GM23338 (cell line): ENCODE measurements around the gene NKX3-2. TPM values are rescaled to one million over a fixed set of nuclear protein-coding genes. Genes with fewer than 3 reads are reported as not detected.

Source experiments
- ATAC-seq: fragments of 200-7000 bp; cut with Tn5 transposase; 3 replicates; pipeline ENCODE4 v1.9.1; 2020
- DNase-seq: peaks from one replicate; pipeline ENCODE4 v3.0.0-alpha.2; 2015; ENCODE audit warnings: low spot score
- H2AFZ ChIP-seq: fragments of 200-600 bp; sonication (generic); 2 replicates; pipeline ENCODE4 v1.8.0; 2016; ENCODE audit warnings: antibody characterized with exemption, mild to moderate bottlenecking, moderate library complexity
- H3F3A ChIP-seq: fragments of 200-600 bp; sonication (generic); replicated peaks from 2 replicates; pipeline ENCODE4 v1.8.0; 2017; ENCODE audit warnings: antibody characterized with exemption, mixed run types, low read depth
- H3K27ac ChIP-seq: fragments of 200-600 bp; sonication (generic); 2 replicates; pipeline ENCODE4 v1.6.1; 2016; ENCODE audit warnings: low read depth
- H3K27me3 ChIP-seq: fragments of 200-600 bp; sonication (generic); 2 replicates; pipeline ENCODE4 v1.8.0; 2016; ENCODE audit warnings: mild to moderate bottlenecking, mixed run types, moderate library complexity; ENCODE audit not compliant: insufficient read depth
- H3K36me3 ChIP-seq: fragments of 200-600 bp; sonication (generic); 2 replicates; pipeline ENCODE4 v1.8.0; 2016; ENCODE audit warnings: mild to moderate bottlenecking; ENCODE audit not compliant: insufficient read depth
- H3K4me1 ChIP-seq: fragments of 200-600 bp; sonication (generic); 2 replicates; pipeline ENCODE4 v1.8.0; 2016; ENCODE audit warnings: mild to moderate bottlenecking, moderate library complexity; ENCODE audit not compliant: insufficient read depth
- H3K4me2 ChIP-seq: fragments of 200-600 bp; sonication (generic); 2 replicates; pipeline ENCODE4 v1.7.1; 2017; ENCODE audit warnings: mixed run types
- H3K4me3 ChIP-seq: fragments of 200-600 bp; sonication (generic); 2 replicates; pipeline ENCODE4 v1.6.1; 2016; ENCODE audit warnings: mixed run types
- H3K79me2 ChIP-seq: fragments of 200-600 bp; sonication (generic); replicated peaks from 2 replicates; pipeline ENCODE4 v1.8.0; 2017; ENCODE audit warnings: mild to moderate bottlenecking; ENCODE audit not compliant: insufficient read depth
- H3K9me2 ChIP-seq: fragments of 200-600 bp; sonication (generic); 2 replicates; pipeline ENCODE4 v1.8.0; 2017; ENCODE audit not compliant: insufficient read depth
- H4K20me1 ChIP-seq: fragments of 200-600 bp; sonication (generic); replicated peaks from 2 replicates; pipeline ENCODE4 v1.8.0; 2017; ENCODE audit warnings: mild to moderate bottlenecking; ENCODE audit not compliant: insufficient read depth
- H3K27ac Mint-ChIP-seq: 2 replicates; pipeline ENCODE4 v1.8.0; 2020; ENCODE audit warnings: inconsistent platforms, mild to moderate bottlenecking, moderate library complexity, mixed read lengths
- H3K27me3 Mint-ChIP-seq: 3 replicates; pipeline ENCODE4 v1.8.0; 2022; ENCODE audit warnings: low read depth, mild to moderate bottlenecking, moderate library complexity, mixed read lengths, inconsistent platforms; ENCODE audit not compliant: insufficient read depth, poor library complexity
- H3K36me3 Mint-ChIP-seq: 3 replicates; pipeline ENCODE4 v1.8.0; 2021; ENCODE audit warnings: low read depth, mild to moderate bottlenecking, inconsistent platforms, moderate library complexity, mixed read lengths
- H3K4me1 Mint-ChIP-seq: 3 replicates; pipeline ENCODE4 v1.8.0; 2020; ENCODE audit warnings: mild to moderate bottlenecking, inconsistent platforms, mixed read lengths
- H3K4me3 Mint-ChIP-seq: 3 replicates; pipeline ENCODE4 v1.8.0; 2021; ENCODE audit warnings: moderate library complexity, mild to moderate bottlenecking, inconsistent platforms, mixed read lengths
- H3K9me3 Mint-ChIP-seq: 3 replicates; pipeline ENCODE4 v1.8.0; 2020; ENCODE audit warnings: moderate library complexity, mild to moderate bottlenecking, inconsistent platforms, mixed read lengths
- EZH2phosphoT487 ChIP-seq: fragments of 200-600 bp; sonication (generic); IDR thresholded peaks from one replicate; pipeline ENCODE4 v1.8.1; 2018; ENCODE audit warnings: antibody characterized with exemption; ENCODE audit not compliant: unreplicated experiment
- ZNF462 ChIP-seq: fragments of 250-450 bp; sonication (Bioruptor Pico); IDR thresholded peaks from 2 replicates; pipeline ENCODE4 v1.5.0; 2020; ENCODE audit warnings: mild to moderate bottlenecking, moderate library complexity
- polyA plus RNA-seq: library from polyadenylated mRNA; unstranded; fragments of >200 nt; fragmentation: Nextera tagmentation; extraction: Ambion mirVana; gene quantifications from 2 replicates; pipeline ENCODE4 v1.2.1, GENCODE V29; 2016
- total RNA-seq: library from RNA; depleted of rRNA; stranded (reverse); fragments of >200 nt; shearing (Covaris generic); gene quantifications from 2 replicates; pipeline ENCODE4 v1.2.3, GENCODE V29; 2014

NKX3-2 gene
- total and polyA plus RNA-seq, 2 experiments from 2014 or later, result 0.14 TPM; not detected in 1

GRCh38 chr4:13548059-13548983 lies 4.0 kb upstream of the NKX3-2 start (continued):
- TF ChIP-seq ZNF462 (CRISPR knock-in tag), result no peak
- no peak for TF ChIP-seq EZH2phosphoT487

GRCh38 chr4:13547485-13548041 lies 3.3 kb upstream of the NKX3-2 start:
- peaks cover 4% of the 10 kb centered on the region; the same call in 1 of the 3 replicates for H3K36me3 Mint-ChIP-seq
- Histone ChIP-seq H3K4me3 (peak overlapping the region; percentile 87), H3F3A (peaks cover 5% of the 10 kb centered on the region), H3K27me3 (peaks cover 79% of the 10 kb centered on the region), H3K27ac (no peak overlapping the region), H3K36me3 (no peaks in the 10 kb centered on the region), H3K4me2 (peak overlapping the region; percentile 94), H2AFZ (peak overlapping the region; percentile 99), H3K9me2 (no peaks in the 10 kb centered on the region; the same call in 1 of the 2 replicates), H4K20me1 (0 out of 2 replicates have a peak, but pooled peaks cover 6% of the 10 kb centered on the region), H3K4me1 (peaks cover 36% of the 10 kb centered on the region), H3K79me2 (no peaks in the 10 kb centered on the region)
- peaks cover 4% of the 10 kb centered on the region for H3K9me3 Mint-ChIP-seq
- peaks cover 57% of the 10 kb centered on the region for H3K27me3 Mint-ChIP-seq
- H3K4me1 Mint-ChIP-seq, result peaks cover 18% of the 10 kb centered on the region
- H3K4me3 Mint-ChIP-seq, result peak overlapping the region; percentile 86
- no peak overlapping the region for H3K27ac Mint-ChIP-seq
- ATAC-seq (peak; percentile 4), DNase-seq (peak; percentile 75)
- no peak for TF ChIP-seq ZNF462 (CRISPR knock-in tag)
